Naive B cell (primary cell): ENCODE measurements around the gene OR52E2. TPM values are rescaled to one million over a fixed set of nuclear protein-coding genes. Genes with fewer than 3 reads are reported as not detected.
A peak's percentile ranks its signal among the peaks of the same experiment; 100 is the strongest.
"Not testable (repeated sequence)": the region's sequence is repeated elsewhere in the genome, so short reads cannot be mapped to it uniquely, and the experiment has no call there.

Source experiments
- ATAC-seq, 2 donors: fragments of 150-1000 bp; cut with Tn5 transposase; 2 replicates each; pipeline ENCODE4 v1.10.0; 2021; ENCODE audit warnings: low read depth in 2 of 2, mild to moderate bottlenecking in 2 of 2, moderate library complexity in 2 of 2
- DNase-seq: peaks from one replicate; pipeline ENCODE4 v3.0.0; 2022
- H3K27ac Mint-ChIP-seq, 6 donors: one replicate each; pipeline ENCODE4 v1.8.0; 2020 to 2022; ENCODE audit warnings: mild to moderate bottlenecking in 6 of 6, mixed read lengths in 6 of 6, moderate library complexity in 5 of 6, inconsistent platforms in 2 of 6
- H3K27me3 Mint-ChIP-seq, 3 donors: one replicate each; pipeline ENCODE4 v1.8.0; 2021 to 2022; ENCODE audit warnings: mixed read lengths in 3 of 3, mild to moderate bottlenecking in 1 of 3
- H3K36me3 Mint-ChIP-seq, 2 donors: one replicate each; pipeline ENCODE4 v1.8.0; 2020 to 2022; ENCODE audit warnings: mixed read lengths in 2 of 2, inconsistent platforms in 1 of 2, mild to moderate bottlenecking in 1 of 2
- H3K4me1 Mint-ChIP-seq, 3 donors: one replicate each; pipeline ENCODE4 v1.8.0; 2020 to 2022; ENCODE audit warnings: mixed read lengths in 3 of 3, inconsistent platforms in 1 of 3, mild to moderate bottlenecking in 1 of 3, moderate library complexity in 1 of 3
- H3K4me3 Mint-ChIP-seq, 8 donors: one replicate each; pipeline ENCODE4 v1.8.0; 2020 to 2022; ENCODE audit warnings: mild to moderate bottlenecking in 8 of 8, mixed read lengths in 8 of 8, moderate library complexity in 8 of 8, inconsistent platforms in 2 of 8
- H3K9me3 Mint-ChIP-seq, 7 donors: one replicate each; pipeline ENCODE4 v1.8.0; 2020 to 2022; ENCODE audit warnings: mixed read lengths in 7 of 7, mild to moderate bottlenecking in 5 of 7, inconsistent platforms in 2 of 7, moderate library complexity in 1 of 7
- polyA plus RNA-seq, 6 donors: library from polyadenylated mRNA; unstranded; fragments of 300-500 nt; fragmentation: Illumina TruSeq; gene quantifications; one replicate each; pipeline ENCODE4 v1.2.3, GENCODE V29; 2021; ENCODE audit warnings: low read depth in 6 of 6

The OR52E2 gene
- not detected for polyA plus RNA-seq

DNA sequence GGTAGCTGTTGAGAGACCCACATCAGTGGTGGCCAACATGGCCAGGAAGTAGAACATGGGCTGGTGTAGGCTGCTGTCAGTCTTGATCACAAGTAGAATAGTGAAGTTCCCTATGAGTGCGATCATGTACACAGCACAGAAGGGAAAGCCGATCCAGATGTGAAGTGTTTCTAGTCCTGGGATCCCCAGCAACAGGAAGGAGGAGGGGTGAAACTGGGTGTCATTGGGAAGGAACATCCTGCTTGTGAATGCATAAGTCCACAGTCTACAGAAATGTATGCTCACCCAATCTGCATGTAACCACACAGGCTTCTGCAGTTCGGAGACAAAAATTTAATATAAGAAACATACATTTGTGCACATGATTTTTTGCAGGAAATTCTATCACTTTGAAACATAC, at the start of gene OR52E2:
Gene OR52E2, minus strand, starts transcription at position 237 of the 400 bp plus-strand sequence. Its CDS starts 0 bp downstream, at position 237.
- peaks cover 0 to 15% (median under 1%) of the 10 kb centered on the region in 3 donors for H3K27me3 Mint-ChIP-seq
- no peak for ATAC-seq

DNA sequence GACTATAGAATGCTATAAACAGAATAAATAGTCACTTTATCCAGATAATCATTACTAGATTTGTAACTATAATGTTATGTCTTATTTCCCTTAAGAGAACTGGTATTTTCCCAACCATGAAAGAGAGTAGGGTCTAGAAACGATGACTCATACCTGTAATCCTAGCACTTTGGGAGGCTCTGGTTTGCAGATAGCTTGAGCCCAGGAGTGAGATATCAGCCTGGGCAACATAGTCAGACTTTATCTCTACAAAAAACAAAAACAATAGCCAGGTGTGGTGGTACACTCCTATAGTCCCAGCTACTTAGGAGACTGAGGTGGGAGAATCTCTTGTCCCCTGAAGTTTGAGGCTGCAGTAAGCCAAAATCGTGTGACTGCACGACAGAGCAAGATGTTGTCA, 47.9 kb upstream of the OR52E2 start:
- H3K36me3 Mint-ChIP-seq: no peaks in the 10 kb centered on the region
- no peak for ATAC-seq

More for the DNA sequence above, at the start of gene OR52E2:
- Mint-ChIP-seq H3K36me3 (no peaks in the 10 kb centered on the region), H3K9me3 (peaks cover 0 to 6% (median 0%) of the 10 kb centered on the region in 7 donors), H3K4me3 (no peak within 1 kb of the TSS), H3K4me1 (no peaks in the 10 kb centered on the region), H3K27ac (no peak within 1 kb of the TSS)
- DNase-seq: no peak

DNA sequence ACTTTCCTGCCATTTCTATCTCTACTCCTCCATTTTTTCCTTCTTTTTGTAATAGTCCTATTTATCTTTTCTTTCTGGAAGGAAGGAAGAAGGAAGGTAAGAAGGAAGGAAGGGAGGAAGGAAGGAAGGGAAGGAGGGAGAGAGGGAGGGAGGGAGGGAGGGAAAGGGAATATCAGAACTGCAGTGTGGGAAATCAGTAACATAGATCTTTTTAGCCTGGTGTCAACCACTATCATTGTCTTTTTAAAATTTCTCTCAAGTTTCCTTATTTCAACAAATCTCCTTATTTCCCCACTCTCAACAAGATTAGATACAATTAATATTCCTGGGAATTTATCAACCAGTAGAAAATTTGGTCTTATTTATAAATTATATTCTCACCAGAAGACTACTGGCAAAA, 43.6 kb upstream of the OR52E2 start:
- peaks cover 0 to 11% (median 8%) of the 10 kb centered on the region in 3 donors for H3K27me3 Mint-ChIP-seq
- peaks cover 0 to 4% (median 0%) of the 10 kb centered on the region in 7 donors for H3K9me3 Mint-ChIP-seq
- no peaks in the 10 kb centered on the region for H3K4me1 Mint-ChIP-seq
- no peaks in the 10 kb centered on the region for H3K36me3 Mint-ChIP-seq
- H3K27ac Mint-ChIP-seq: no peak overlapping the region
- peak overlapping the region in 1 of 8 donors; percentile 67 for H3K4me3 Mint-ChIP-seq
- DNase-seq (no peak), ATAC-seq (no peak)

More for the DNA sequence above, 47.9 kb upstream of the OR52E2 start:
- Mint-ChIP-seq H3K4me3 (no peak overlapping the region), H3K27me3 (peaks cover under 1 to 11% (median 8%) of the 10 kb centered on the region in 3 donors), H3K27ac (no peak overlapping the region), H3K9me3 (peaks cover 0 to 4% (median 0%) of the 10 kb centered on the region in 7 donors), H3K4me1 (no peaks in the 10 kb centered on the region)
- no peak for DNase-seq

DNA sequence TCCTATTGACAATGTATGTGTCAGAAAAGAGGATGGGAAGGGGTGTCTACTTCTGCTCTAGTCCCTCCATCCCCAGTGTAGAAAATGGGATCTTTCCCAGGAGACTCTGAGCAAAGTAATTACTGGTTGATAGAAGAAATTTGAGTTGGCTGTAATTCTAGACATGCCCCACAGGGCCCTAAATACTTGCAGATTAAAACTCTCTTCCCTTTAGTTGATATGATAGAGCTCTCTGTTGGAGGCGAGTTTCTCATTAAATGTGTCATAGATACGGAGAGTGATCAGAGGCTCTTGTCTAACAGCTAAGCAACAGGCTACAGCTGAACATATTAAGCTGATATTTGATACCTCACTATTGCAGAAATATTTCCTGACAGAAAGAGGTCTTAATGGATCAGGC, 42.8 kb upstream of the OR52E2 start:
- no peak for ATAC-seq
- Mint-ChIP-seq H3K27ac (no peak overlapping the region), H3K36me3 (no peaks in the 10 kb centered on the region), H3K4me1 (no peaks in the 10 kb centered on the region), H3K9me3 (peaks cover 0 to 4% (median 0%) of the 10 kb centered on the region in 7 donors), H3K4me3 (no peak overlapping the region), H3K27me3 (peaks cover 0 to 11% (median 8%) of the 10 kb centered on the region in 3 donors)
- no peak for DNase-seq

DNA sequence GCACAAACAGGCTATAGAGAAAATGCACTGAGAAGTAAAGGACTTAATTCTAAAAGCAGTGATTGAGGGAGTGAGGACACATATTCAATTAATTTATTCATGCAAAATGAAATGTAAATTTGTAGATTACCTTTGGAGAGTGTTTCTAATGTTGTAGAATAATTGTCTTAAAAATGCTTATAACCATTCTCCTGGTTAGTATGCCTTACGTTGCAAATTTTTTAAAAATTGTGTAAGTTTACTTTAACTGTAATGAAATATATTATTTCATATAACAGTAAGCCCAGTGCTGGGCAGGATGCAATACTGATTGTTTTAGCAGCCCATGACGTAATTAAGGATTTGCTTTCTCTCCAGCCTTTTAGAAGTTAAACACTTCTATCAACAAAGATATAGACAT, 36.6 kb upstream of the OR52E2 start:
- H3K4me3 Mint-ChIP-seq: no peak overlapping the region
- DNase-seq: no peak
- no peaks in the 10 kb centered on the region for H3K4me1 Mint-ChIP-seq
- ATAC-seq: no peak
- no peak overlapping the region for H3K27ac Mint-ChIP-seq
- peaks cover 0 to 8% (median 5%) of the 10 kb centered on the region in 3 donors for H3K27me3 Mint-ChIP-seq
- peaks cover 0 to 6% (median 0%) of the 10 kb centered on the region in 7 donors for H3K9me3 Mint-ChIP-seq
- H3K36me3 Mint-ChIP-seq: no peaks in the 10 kb centered on the region

DNA sequence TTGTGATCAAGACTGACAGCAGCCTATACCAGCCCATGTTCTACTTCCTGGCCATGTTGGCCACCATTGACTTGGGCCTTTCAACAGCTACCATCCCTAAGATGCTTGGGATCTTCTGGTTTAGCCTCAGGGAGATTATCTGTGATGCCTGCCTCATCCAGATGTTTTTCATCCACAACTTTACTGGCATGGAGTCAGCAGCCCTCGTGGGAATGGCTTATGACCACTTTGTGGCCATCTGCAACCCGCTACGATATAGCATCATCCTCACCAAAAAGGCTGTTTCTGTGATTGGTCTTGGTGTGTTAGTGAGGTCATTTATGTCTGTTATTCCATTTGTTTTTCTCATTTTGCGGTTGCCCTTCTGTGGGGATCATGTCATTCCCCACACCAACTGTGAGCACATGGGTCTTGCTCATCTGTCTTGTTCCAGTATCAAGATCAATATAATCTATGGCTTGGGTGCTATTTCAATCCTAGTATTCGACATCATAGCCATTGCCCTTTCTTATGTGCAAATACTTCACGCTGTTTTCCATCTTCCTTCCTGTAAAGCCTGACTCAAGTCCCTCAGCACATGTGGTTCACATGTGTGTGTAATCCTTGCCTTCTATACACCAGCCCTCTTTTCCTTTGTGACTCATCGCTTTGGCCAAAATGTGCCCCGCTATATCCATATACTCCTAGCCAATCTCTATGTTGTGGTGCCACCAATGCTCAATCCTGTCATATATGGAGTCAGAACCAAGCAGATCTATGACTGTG, 33.6 kb upstream of the OR52E2 start:
- H3K9me3 Mint-ChIP-seq: peaks cover 0 to 6% (median 0%) of the 10 kb centered on the region in 7 donors
- no peak overlapping the region for H3K27ac Mint-ChIP-seq
- peaks cover 5 to 14% (median 9%) of the 10 kb centered on the region in 3 donors for H3K27me3 Mint-ChIP-seq
- no peak for ATAC-seq
- DNase-seq: no peak
- H3K4me3 Mint-ChIP-seq: peak overlapping the region in 1 of 8 donors; percentile 54
- H3K4me1 Mint-ChIP-seq: no peaks in the 10 kb centered on the region
- no peaks in the 10 kb centered on the region for H3K36me3 Mint-ChIP-seq

DNA sequence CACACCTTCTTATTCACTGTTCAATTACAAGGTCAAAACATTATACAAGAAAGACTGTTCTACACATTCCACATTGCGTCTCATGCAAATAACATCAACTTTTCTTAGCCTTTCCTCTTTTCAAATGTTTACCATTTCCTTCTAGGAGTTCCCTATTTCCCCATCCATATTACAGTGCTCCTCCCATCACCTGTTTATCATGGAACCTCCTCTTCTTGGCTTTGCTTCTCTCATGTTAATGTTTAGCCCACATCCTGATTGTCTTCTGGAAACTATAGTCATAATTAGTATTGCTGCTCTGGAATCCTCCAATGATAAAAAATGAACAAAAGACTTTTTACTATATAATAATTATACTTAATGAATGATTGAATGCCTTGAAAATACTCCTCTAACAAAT, 31.2 kb upstream of the OR52E2 start:
- Mint-ChIP-seq H3K27me3 (peaks cover 5 to 14% (median 9%) of the 10 kb centered on the region in 3 donors), H3K4me3 (no peak overlapping the region), H3K27ac (peak overlapping the region in 1 of 6 donors; percentile 13), H3K9me3 (peaks cover 0 to 6% (median 0%) of the 10 kb centered on the region in 7 donors), H3K4me1 (no peaks in the 10 kb centered on the region), H3K36me3 (no peaks in the 10 kb centered on the region)
- DNase-seq (no peak), ATAC-seq (no peak)

DNA sequence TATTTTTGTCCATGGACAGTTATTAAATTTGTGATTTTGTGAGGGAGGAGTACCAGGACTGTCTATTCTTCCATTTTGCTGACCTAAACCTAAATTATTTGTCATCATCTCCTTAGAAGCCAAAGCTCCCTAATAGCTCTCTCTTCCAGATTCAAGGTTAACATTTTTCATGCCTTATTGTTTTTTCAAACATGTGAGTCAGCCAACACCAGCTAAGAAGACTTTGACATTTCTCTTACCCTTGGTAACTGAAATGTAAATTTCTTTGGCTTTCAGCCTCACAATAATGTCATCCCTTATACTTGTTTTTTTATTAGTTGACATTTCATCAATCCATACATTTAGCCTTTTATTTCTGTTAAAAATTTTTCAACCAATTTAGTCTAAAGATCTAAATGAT, 29.1 kb upstream of the OR52E2 start:
- no peak overlapping the region for H3K4me3 Mint-ChIP-seq
- no peaks in the 10 kb centered on the region for H3K9me3 Mint-ChIP-seq
- ATAC-seq (no peak), DNase-seq (no peak)
- no peak overlapping the region for H3K27ac Mint-ChIP-seq
- peaks cover 5 to 6% (median 5%) of the 10 kb centered on the region in 3 donors for H3K27me3 Mint-ChIP-seq
- no peaks in the 10 kb centered on the region for H3K4me1 Mint-ChIP-seq
- no peaks in the 10 kb centered on the region for H3K36me3 Mint-ChIP-seq

DNA sequence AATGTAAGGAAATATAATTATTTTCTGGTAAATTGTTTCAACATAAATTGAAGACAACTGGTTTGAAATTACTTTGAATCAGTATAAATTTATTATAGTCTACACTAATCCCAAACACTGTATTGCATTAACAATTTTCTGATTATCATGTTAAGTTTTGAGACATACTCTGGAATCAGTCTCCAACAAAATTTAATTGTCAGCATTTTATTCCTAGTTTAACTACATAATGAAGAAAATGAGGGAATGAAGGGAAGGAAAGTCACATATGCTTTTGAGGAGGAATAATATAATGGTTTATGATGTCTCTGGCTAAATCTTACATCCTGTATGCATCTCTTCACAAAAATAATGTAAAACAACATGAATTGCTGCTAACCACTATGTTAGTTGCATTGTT, 24.2 kb upstream of the OR52E2 start:
- DNase-seq (no peak), ATAC-seq (no peak)
- Mint-ChIP-seq H3K9me3 (no peaks in the 10 kb centered on the region), H3K27ac (no peak overlapping the region), H3K4me3 (no peak overlapping the region), H3K27me3 (peaks cover 0 to under 1% (median 0%) of the 10 kb centered on the region in 3 donors), H3K36me3 (no peaks in the 10 kb centered on the region), H3K4me1 (no peaks in the 10 kb centered on the region)

DNA sequence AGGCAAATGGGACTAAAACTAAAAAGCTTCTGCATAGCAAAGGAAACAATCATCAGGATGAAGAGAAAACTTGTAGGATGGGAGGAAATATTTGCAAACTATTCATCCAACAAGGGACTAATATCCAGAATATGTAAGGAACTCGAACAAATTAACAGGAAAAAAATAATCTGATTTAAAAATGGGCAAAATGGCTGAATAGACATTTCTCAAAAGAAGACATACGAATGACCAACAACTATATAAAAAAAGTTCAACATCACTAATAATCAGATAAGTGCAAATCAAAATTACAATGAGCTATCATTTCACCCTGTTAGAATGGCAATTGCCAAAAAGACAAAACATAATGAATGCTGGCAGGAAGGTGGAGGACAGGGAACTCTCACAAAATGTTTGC, 22.0 kb upstream of the OR52E2 start:
- ATAC-seq (no peak), DNase-seq (no peak)
- Mint-ChIP-seq H3K27ac (no peak overlapping the region), H3K36me3 (no peaks in the 10 kb centered on the region), H3K4me3 (no peak overlapping the region), H3K9me3 (no peaks in the 10 kb centered on the region), H3K4me1 (no peaks in the 10 kb centered on the region), H3K27me3 (peaks cover 0 to 5% (median 4%) of the 10 kb centered on the region in 3 donors)

DNA sequence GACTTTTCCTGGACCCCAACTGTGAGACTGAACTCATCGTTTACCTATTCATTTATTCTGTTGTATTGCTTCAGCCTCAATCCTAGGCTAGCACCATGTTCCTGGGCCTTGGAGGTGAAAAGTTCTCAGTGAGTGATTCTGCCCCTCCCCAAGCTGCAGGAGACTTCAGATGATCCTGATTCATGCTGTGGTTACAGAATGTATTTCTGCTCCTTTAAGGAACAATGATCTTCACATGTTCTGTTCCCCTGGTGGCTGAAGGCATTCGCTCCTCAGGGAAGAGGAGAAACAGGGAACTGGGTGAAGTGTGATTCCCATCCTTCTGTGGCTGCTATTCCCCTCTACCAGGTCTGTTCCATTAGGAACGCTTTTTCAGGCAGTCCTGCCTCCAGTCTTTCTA, 12.4 kb upstream of the OR52E2 start:
- Mint-ChIP-seq H3K4me1 (no peaks in the 10 kb centered on the region), H3K36me3 (no peaks in the 10 kb centered on the region), H3K4me3 (no peak overlapping the region), H3K9me3 (peaks cover 0 to 4% (median 0%) of the 10 kb centered on the region in 7 donors), H3K27ac (no peak overlapping the region), H3K27me3 (peaks cover 9 to 11% (median 10%) of the 10 kb centered on the region in 3 donors)
- no peak for ATAC-seq
- no peak for DNase-seq

DNA sequence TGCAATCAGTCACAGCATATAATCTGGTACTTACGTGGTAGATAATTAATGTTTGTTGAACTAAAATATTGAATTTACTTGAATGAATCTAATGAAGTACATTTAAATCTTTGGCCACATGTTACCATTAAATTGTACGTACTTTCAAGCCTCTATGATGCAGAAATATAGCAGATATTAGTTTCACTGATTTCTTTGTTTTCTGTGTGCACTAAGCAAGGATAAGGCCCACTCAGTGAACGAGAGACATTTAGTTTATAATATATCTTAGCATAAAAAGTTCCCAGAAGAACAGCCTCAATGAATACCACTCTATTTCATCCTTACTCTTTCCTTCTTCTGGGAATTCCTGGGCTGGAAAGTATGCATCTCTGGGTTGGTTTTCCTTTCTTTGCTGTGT, 9.8 kb upstream of the OR52E2 start, which contains the start of gene OR52E1:
Gene OR52E1, plus strand, starts transcription at position 301 of the 400 bp plus-strand sequence.
- H3K36me3 Mint-ChIP-seq: no peaks in the 10 kb centered on the region
- H3K27ac Mint-ChIP-seq: no peak within 1 kb of the TSS
- no peak for ATAC-seq
- DNase-seq: no peak
- no peak within 1 kb of the TSS for H3K4me3 Mint-ChIP-seq
- H3K4me1 Mint-ChIP-seq: no peaks in the 10 kb centered on the region
- peaks cover 0 to 2% (median 0%) of the 10 kb centered on the region in 7 donors for H3K9me3 Mint-ChIP-seq
- H3K27me3 Mint-ChIP-seq: peaks cover 0 to 12% (median 5%) of the 10 kb centered on the region in 3 donors

DNA sequence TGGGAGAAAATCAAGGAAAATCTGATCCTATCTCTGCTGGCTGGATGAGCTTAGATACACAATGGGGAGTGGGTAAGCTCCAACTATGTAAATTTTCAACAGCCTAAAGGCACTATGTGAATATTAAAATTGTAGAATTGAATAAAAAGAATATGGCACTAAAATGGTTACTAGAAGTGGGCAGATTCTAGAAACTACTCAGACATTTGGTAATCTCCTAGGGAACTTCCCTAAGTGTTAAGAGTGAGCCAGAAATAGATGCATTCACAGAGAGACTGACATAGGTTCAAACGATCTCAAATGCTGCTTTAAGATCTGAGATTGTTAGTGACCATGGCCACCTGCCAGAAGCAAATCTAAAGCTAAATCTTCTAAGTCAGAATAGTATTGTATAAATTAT, 5.6 kb upstream of the OR52E2 start:
- Mint-ChIP-seq H3K27ac (no peak overlapping the region), H3K4me1 (no peaks in the 10 kb centered on the region), H3K27me3 (peaks cover 0 to 14% (median 5%) of the 10 kb centered on the region in 3 donors), H3K9me3 (peaks cover 0 to 2% (median 0%) of the 10 kb centered on the region in 7 donors), H3K36me3 (no peaks in the 10 kb centered on the region), H3K4me3 (no peak overlapping the region)
- ATAC-seq: no peak
- DNase-seq: no peak

DNA sequence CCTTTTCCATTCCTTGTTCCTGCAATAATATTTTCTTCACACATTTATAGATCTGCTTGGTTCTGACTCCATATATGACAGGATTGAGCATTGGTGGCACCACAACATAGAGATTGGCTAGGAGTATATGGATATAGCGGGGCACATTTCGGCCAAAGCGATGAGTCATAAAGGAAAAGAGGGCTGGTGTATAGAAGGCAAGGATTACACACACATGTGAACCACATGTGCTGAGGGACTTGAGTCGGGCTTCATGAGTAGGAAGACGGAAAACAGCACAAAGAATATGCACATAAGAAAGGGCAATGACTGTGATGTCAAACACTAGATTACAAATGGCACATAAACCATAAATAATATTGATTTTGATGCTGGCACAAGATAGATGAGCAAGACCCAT, 748 bp downstream of the OR52E2 start:
- not testable (repeated sequence) for H3K4me1 Mint-ChIP-seq, H3K4me3 Mint-ChIP-seq, H3K27me3 Mint-ChIP-seq, H3K36me3 Mint-ChIP-seq, ATAC-seq, DNase-seq, H3K9me3 Mint-ChIP-seq, H3K27ac Mint-ChIP-seq
